ENCODE measurements around the gene PPM1L.

DNA sequence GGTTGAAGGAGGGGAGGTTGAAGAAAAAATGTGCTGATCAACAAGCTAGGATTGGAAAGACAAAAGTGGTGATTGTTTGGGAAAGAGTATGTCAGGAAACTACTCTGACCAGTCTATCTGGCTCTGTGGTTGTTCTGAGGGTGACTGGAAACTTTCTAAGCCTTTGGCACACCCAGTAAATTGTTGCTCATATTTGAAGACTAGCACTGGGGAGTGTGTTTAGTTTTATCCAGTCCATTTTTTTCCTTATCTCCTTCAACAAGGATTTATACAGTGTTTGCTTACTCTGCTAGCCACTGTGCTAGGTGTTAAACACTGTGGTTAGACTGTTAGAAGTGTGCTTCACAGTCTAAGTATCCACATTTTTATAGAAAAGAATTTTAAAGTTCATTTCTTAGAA, 28.8 kb downstream of the PPM1L start:
- TF ChIP-seq, protein P1, sequence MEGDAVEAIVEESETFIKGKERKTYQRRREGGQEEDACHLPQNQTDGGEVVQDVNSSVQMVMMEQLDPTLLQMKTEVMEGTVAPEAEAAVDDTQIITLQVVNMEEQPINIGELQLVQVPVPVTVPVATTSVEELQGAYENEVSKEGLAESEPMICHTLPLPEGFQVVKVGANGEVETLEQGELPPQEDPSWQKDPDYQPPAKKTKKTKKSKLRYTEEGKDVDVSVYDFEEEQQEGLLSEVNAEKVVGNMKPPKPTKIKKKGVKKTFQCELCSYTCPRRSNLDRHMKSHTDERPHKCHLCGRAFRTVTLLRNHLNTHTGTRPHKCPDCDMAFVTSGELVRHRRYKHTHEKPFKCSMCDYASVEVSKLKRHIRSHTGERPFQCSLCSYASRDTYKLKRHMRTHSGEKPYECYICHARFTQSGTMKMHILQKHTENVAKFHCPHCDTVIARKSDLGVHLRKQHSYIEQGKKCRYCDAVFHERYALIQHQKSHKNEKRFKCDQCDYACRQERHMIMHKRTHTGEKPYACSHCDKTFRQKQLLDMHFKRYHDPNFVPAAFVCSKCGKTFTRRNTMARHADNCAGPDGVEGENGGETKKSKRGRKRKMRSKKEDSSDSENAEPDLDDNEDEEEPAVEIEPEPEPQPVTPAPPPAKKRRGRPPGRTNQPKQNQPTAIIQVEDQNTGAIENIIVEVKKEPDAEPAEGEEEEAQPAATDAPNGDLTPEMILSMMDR (IDR thresholded peaks at IDR 0.05; ENCODE audit: insufficient read depth, low read length) = no peak
- TF ChIP-seq, protein P2, sequence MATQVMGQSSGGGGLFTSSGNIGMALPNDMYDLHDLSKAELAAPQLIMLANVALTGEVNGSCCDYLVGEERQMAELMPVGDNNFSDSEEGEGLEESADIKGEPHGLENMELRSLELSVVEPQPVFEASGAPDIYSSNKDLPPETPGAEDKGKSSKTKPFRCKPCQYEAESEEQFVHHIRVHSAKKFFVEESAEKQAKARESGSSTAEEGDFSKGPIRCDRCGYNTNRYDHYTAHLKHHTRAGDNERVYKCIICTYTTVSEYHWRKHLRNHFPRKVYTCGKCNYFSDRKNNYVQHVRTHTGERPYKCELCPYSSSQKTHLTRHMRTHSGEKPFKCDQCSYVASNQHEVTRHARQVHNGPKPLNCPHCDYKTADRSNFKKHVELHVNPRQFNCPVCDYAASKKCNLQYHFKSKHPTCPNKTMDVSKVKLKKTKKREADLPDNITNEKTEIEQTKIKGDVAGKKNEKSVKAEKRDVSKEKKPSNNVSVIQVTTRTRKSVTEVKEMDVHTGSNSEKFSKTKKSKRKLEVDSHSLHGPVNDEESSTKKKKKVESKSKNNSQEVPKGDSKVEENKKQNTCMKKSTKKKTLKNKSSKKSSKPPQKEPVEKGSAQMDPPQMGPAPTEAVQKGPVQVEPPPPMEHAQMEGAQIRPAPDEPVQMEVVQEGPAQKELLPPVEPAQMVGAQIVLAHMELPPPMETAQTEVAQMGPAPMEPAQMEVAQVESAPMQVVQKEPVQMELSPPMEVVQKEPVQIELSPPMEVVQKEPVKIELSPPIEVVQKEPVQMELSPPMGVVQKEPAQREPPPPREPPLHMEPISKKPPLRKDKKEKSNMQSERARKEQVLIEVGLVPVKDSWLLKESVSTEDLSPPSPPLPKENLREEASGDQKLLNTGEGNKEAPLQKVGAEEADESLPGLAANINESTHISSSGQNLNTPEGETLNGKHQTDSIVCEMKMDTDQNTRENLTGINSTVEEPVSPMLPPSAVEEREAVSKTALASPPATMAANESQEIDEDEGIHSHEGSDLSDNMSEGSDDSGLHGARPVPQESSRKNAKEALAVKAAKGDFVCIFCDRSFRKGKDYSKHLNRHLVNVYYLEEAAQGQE (IDR thresholded peaks at IDR 0.05; ENCODE audit: insufficient replicate concordance, low read depth) = no peak
- no peak for TF ChIP-seq POLR2AphosphoS5 (IDR thresholded peaks at IDR 0.05; ENCODE audit: low read depth)
- TF ChIP-seq SPI1 (IDR thresholded peaks at IDR 0.05; ENCODE audit: borderline replicate concordance, low read depth) = no peak
- TF ChIP-seq GABPA (IDR thresholded peaks at IDR 0.05; ENCODE audit: low read depth) = no peak
